ENCODE data around the gene ITGA11.

Gene ITGA11

DNA sequence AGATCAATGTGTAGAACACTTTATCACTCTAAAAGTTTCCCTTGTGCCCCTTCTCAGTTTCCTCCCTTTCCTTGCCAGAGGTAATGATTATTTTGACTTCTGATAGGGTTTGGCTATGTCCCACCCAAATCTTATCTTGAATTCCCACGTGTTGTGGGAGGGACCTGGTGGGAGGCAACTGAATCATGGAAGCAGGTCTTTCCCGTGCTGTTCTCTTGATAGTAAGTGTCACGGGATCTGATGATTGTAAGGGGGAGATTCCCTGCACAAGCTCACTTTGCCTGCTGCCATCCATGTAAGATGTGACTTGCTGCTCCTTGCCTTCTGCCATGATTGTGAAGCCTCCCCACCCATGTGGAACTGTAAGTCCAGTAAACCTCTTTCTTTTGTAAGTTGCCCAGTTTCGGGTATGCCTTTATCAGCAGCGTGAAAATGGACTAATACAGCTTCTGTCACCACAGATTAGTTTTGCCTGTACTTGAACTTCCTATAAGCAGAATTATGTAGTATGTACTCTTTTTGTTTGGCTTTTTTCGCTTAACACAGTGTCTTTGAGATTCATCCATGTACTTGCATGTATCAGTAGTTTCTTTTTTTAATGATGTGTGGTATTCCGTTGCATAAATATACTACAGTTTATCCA, 147.2 kb downstream of the ITGA11 start:
- DNase-seq, result no peak

- no peak for DNase-seq
These were observed 148.6 kb downstream of the ITGA11 start for GRCh38 chr15:68283401-68283800.

GRCh38 chr15:68281008-68281407, 151.0 kb downstream of the ITGA11 start:
- DNase-seq, result no peak

- no peak for DNase-seq
These were observed 151.9 kb downstream of the ITGA11 start for GRCh38 chr15:68279779-68280753.

DNA sequence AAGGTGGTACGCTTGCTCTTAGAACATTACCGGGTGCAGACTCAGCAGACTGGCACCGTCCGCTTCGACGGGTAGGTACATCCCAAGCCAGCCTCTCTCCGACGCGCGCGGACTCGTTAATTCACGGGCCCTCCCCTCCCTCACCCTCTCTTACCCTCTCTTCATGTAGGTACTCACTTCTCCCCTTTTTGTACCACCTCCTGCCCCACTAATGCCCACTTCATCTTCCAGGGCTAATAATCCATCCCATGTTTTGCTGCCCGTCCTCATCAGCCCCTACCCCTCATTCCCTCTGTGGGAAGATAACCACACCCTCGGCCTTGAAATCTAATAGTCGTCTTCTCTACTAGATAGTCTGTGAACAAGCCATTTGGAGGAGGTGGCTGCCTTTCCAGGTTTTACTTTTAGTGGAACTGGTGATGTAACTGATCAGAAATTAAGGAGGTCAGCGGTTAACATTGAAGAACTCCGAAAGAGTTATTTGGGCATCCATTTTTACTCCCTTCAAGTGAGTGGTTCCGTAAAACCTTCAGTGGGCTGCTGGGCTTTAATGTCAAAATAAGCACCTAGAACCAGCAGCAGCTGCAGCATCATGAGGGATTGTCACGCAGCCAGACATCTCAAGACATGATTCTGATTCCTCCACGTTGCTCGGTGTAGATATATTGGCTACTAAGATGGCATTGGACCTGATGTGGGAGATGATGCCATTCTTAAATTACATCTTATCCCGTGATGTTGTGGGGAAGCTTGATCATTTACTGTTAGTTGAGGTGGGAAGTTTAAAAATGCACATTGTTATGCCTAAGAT, 153.2 kb downstream of the ITGA11 start:
- DNase-seq, result no peak

- DNase-seq, result no peak
These were observed 153.7 kb downstream of the ITGA11 start for GRCh38 chr15:68278345-68278594.

DNA sequence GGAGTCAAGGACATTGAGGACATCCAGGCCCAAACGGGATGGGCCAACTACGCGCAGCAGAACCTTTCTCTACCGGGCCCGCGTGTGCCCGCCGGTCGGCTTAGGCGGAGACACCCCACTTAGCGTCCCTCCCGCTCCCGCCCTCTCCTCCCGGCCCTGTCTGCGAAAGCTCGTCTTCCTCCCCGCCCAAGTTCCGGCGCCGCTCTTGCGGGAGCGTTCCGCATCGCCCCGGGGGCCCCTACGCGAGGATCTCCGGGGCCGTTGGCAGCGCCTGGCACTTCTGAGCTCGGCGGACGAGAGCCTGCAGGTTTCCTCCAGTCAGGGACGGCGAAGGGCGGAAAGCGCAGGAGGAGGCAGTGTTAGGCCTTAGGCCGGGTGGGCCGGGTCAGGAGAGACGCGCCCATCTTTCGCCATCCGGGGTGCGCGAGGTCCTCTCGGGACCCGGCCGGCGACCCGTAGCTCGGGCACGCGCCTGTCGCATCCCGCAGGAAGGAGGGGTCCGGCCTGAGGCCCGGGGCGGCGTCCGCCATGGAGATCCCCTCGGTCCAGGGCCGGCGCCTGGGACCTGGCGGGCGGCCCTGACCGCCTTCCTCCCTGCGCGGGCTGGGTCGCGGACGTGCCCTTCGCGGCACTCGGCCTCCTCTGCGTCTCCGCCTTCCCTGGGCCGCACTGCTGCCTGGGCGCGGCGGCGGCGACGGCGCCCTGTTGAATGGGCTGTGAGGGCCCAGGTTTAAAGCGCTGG, 154.2 kb downstream of the ITGA11 start, which contains the start of gene FEM1B:
Gene FEM1B (plus strand): TSS at position 143 of the 742 bp plus-strand sequence. CDS start 673 bp downstream, outside the sequence.
- DNase-seq, result peak; percentile 89

DNA sequence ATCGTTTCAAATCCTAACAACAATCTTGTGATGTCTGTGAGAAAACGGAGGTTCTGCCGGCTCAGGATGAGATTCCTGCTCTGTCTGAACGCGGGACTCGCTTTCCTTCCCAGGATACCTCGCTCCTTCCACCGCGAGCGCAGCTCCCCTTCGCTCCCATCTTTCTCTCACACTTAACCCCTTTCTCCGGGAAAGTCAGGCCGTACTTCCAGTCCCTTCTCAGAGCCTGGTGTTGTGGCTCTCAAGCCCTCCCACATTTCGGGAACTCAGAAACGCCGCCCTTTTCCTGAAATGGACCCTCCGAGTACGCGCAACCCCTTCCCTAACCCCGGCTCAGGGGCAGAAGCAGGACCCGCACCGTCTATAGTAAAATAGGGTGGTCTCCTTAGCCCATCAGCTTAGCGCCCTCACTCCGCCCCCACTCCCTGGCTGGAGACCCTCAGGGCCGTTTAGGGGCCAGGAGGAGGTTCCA, 154.8 kb downstream of the ITGA11 start:
- DNase-seq, result no peak

- no peak for DNase-seq
These were observed 155.3 kb downstream of the ITGA11 start for GRCh38 chr15:68276668-68277067.

DNA sequence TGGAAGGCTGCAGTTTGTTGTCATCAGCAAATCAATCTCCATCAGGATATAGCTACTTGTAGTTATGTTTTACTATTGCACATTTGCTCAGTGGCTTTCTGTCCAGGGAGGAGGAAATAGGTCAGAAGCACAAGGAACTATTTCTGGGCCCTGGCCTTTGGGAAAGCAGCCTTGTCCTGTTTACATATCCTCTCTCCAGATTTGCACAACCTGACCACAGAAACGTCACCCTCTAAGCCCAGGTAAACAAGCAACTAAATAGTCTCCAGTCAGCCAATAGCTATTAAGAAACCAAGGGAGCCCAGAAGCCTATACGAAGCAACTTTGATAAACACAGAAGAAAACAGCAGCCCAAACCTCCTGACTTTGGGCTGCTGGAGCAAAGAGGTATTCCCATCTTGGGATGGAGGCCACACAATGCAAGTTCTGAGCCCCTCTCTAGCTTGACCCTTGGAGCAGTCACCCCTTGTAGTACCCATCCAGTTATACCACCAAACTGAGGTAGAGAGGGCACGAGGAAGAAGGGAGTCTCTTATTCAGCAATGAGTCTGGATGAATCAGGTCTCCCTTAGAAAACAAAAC, 156.7 kb downstream of the ITGA11 start:
- no peak for DNase-seq

DNA sequence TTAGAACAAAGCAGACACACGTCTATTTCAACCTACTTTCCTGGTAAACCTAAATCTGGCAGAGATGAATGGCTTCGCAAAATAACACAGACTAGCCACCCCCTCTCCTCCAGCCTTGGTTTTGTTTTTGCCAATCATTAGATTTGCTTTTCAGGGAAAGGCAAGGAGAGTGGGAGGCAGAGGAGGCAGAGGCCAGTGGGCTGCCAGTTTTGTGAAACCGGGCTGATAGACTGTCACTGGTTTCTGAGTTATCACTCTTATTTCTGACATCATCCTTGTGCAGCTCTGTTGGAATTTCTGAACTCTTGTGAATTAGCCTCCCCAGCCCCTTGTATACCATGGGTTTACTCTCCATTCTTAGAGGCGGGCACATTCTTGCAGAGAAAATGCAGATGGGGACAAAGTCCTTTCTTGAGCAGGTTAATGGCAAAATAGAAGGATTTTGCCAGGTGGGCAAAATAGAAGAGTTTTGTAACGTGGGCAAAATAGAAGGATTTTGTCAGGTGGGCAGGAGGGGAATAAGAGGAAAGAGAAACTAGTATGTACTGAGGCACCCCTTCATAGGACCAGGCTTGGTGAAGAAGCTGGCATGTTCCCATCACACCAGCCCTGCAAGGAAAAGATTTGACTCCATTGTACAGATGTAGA, 157.6 kb downstream of the ITGA11 start:
- no peak for DNase-seq

GRCh38 chr15:68272721-68273271, 159.2 kb downstream of the ITGA11 start:
- no peak for DNase-seq

DNA sequence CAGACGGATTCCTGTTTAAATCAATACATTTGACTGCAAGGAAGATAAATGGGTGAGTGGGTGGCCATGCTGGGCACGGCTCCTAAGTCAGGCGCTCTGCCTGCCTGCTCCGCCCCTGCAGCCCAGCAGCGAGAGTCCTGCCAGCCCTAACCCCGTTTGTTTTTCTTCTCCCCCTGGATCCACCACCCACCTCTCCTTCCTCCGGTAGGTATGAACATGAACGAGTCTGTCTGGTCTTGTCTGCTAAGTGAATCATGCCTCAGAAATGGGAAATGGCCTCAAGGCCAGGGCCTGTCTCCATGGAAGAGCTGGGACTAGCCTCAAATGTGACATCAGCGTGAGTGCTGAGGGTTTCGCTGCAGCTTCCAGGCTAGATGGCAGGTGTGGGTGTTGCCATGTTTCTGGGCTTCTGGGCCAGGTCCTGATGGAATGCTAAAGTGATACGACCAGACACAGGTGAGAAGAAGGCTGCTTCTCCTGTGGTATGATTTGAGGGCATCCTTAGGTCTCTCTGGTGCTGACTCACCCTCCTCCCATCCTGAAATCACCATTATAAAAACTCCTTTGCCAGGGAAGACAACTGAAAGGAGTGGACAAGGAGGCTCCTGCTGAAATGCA, 160.0 kb downstream of the ITGA11 start:
- no peak for DNase-seq

DNA sequence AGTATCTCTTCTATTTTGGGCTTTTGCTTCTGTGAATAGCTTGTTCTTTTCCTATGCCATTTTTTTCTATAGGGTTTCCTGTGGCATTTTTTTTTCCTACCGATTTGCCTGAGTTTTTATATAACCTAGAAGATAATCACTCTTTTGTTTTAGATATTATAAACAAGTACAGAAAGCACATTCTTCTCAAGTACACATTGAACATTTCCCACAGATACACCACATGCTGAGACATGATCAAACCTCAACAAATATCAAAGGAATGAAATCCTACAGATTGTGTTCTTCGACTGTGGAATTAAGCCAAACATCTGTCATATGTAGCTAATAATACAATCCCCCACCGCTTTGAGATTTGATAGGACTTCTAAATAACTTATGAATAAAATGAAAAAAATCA, 163.6 kb downstream of the ITGA11 start:
- no peak for DNase-seq

GRCh38 chr15:68265674-68266073, 166.3 kb downstream of the ITGA11 start:
- DNase-seq, result no peak

DNA sequence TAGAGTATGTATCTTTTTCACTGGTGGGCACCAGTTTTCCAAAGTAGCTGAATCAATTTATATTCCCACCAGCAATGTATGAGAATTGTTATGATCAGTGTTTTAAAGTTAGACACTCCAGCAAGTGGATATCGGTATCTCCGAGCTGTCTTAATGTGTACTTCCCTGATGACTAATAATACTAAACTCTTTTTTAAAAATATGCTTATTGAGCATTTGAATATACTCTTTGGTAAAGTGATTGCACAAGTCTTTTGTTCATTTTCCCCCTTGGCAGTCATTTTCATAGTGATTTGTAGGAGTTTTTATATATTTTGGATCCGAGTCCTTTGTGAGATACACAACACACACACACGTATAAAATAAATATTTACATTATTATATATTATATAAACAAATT, 166.9 kb downstream of the ITGA11 start:
- DNase-seq, result no peak

DNA sequence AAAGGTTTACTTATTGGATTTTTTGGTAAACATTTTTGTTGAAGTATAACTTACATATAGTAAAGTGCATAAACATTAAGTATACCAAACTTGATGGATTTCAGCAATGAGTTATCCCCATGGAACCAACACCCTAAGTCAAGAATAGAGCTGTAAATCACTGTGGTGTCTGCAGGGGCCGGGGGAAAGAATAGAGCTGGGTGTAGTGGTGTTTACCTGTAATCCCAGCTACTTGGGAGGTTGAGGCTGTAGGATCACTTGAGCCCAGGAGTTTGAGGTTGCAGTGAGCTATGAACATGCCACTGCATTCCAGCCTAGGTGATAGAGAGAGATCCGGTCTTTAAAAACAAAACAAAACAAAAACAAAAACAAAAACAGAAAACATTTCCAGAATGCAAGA, 167.7 kb downstream of the ITGA11 start:
- DNase-seq, result no peak

GRCh38 chr15:68262514-68263356, 169.2 kb downstream of the ITGA11 start:
- no peak for DNase-seq

DNA sequence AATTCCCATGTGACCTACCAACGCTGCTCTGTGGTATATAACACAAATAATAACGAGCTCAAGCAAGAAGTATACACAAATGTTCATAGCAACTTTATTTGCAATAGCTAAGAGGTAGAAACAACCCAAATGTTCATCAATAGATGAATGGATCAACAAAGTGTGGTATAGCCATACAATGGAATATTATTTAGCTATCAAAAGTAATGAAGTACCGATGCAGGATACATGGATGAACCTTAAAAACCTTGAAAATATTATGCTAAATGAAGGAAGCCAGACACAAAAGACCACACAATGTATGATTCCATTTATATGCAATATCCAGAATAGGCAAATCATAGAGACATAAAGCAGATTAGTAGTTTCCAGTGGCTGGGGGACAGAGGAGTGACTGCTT, 170.0 kb downstream of the ITGA11 start:
- DNase-seq, result no peak

DNA sequence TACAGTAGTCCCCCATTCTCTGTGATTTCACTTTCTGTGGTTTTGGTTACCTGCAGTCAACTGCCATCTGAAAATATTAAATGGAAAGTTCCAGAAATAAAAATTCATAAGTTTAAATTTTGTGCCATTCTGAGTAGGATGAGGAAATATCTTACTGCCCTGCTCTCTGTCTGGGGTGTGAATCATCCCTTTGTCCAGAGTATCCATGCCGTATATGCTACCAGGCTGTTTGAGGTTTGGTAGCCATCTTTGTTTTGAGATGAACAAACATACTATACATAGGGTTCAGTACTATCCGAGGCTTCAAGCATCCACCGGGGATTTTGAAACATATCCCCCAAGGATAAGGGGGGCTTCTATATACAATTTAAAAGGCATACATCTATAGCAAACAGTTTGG, 170.7 kb downstream of the ITGA11 start:
- no peak for DNase-seq
